Nephron progenitor cell (in vitro differentiated cells): Measurements from ENCODE around the gene NNMT.

Experiments
- DNase-seq: peaks from one replicate; pipeline ENCODE4 v3.0.0; 2021
- H3K27ac Mint-ChIP-seq: 2 replicates; pipeline ENCODE4 v1.8.0; 2021; ENCODE audit warnings: mild to moderate bottlenecking, moderate library complexity, mixed read lengths
- H3K27me3 Mint-ChIP-seq: 2 replicates; pipeline ENCODE4 v1.8.0; 2021; ENCODE audit warnings: mild to moderate bottlenecking, low read depth, mixed read lengths; ENCODE audit not compliant: poor library complexity
- H3K36me3 Mint-ChIP-seq: 2 replicates; pipeline ENCODE4 v1.8.0; 2021; ENCODE audit warnings: low read depth, mixed read lengths
- H3K4me1 Mint-ChIP-seq: 2 replicates; pipeline ENCODE4 v1.8.0; 2021; ENCODE audit warnings: mixed read lengths
- H3K4me3 Mint-ChIP-seq: 2 replicates; pipeline ENCODE4 v1.8.0; 2021; ENCODE audit warnings: mild to moderate bottlenecking, moderate library complexity, mixed read lengths
- H3K9me3 Mint-ChIP-seq: 2 replicates; pipeline ENCODE4 v1.8.0; 2021; ENCODE audit warnings: mild to moderate bottlenecking, moderate library complexity, mixed read lengths
- TF ChIP-seq, protein P1 (sequence below): fragments of 200-600 bp; sonication (generic); IDR thresholded peaks from 2 replicates; pipeline ENCODE4 v1.5.0; 2021; ENCODE audit warnings: antibody characterized with exemption

NNMT gene

DNA sequence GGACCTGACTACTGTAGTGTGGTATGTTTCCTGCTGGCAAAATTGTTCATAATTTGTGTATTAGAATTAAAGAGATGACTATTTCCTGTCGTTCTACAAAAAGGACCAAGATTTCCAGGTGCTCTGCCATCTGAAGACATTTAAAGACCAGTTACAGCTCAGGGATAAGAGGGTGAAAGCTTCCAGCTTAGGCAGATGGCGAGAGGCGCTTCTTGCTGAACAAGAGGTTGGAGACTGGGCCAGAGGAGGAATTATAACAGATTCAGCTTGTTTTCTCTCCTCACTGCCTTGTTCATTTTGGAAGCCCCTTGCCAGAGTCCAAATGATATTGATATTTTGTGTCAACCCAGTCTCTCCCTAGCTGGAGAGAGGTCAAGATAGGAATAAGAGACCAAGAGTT, 23.1 kb upstream of the NNMT start:
- no peaks in the 10 kb centered on the region for H3K4me1 Mint-ChIP-seq

DNA sequence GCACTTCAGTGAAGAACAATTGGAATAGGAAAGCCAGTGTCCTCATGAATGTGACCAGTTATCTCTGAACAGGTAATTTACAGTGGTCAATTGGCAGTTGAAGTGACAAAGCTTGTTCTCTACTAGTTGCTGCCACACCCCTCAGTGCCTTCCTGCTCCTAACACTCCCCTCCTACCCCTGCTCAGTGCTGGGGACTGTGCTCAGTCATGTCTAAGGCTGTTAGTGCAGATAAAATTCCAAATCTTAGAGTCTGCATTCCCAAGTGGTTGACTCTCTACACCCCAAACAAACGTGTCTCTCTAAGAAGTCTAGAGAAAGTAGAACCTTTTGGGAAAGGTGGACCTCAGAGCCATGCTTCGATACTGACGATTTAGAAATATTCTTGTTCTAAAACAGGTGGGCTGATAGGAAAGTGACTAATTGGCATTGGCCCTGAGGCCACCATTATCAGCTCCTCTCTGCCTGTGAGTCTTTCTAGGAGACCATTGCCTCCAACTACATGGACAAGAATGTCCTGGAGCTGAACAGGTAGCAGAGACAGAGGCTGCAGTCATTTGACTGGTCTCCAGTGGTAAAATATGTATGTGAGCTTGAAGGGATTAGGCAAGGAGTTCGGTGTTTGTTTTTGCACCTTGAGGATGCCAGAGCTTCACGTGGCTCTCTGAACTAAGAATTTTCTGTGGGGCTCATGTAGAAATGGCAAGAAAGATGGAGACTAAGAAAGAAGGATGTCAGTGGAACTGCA, 22.1 kb upstream of the NNMT start:
- no peak overlapping the region for H3K27ac Mint-ChIP-seq
- TF ChIP-seq, protein P1, sequence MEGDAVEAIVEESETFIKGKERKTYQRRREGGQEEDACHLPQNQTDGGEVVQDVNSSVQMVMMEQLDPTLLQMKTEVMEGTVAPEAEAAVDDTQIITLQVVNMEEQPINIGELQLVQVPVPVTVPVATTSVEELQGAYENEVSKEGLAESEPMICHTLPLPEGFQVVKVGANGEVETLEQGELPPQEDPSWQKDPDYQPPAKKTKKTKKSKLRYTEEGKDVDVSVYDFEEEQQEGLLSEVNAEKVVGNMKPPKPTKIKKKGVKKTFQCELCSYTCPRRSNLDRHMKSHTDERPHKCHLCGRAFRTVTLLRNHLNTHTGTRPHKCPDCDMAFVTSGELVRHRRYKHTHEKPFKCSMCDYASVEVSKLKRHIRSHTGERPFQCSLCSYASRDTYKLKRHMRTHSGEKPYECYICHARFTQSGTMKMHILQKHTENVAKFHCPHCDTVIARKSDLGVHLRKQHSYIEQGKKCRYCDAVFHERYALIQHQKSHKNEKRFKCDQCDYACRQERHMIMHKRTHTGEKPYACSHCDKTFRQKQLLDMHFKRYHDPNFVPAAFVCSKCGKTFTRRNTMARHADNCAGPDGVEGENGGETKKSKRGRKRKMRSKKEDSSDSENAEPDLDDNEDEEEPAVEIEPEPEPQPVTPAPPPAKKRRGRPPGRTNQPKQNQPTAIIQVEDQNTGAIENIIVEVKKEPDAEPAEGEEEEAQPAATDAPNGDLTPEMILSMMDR: no peak
- H3K27me3 Mint-ChIP-seq: peaks cover 28% of the 10 kb centered on the region
- H3K4me1 Mint-ChIP-seq: no peaks in the 10 kb centered on the region
- H3K36me3 Mint-ChIP-seq: no peaks in the 10 kb centered on the region
- no peak overlapping the region for H3K4me3 Mint-ChIP-seq
- DNase-seq: no peak
- H3K9me3 Mint-ChIP-seq: peaks cover 8% of the 10 kb centered on the region

More for the DNA sequence above, 23.1 kb upstream of the NNMT start:
- Mint-ChIP-seq H3K9me3 (peaks cover 8% of the 10 kb centered on the region), H3K36me3 (no peaks in the 10 kb centered on the region), H3K4me3 (no peak overlapping the region), H3K27ac (no peak overlapping the region), H3K27me3 (peaks cover 22% of the 10 kb centered on the region)
- DNase-seq: no peak
- TF ChIP-seq, protein P1: no peak

DNA sequence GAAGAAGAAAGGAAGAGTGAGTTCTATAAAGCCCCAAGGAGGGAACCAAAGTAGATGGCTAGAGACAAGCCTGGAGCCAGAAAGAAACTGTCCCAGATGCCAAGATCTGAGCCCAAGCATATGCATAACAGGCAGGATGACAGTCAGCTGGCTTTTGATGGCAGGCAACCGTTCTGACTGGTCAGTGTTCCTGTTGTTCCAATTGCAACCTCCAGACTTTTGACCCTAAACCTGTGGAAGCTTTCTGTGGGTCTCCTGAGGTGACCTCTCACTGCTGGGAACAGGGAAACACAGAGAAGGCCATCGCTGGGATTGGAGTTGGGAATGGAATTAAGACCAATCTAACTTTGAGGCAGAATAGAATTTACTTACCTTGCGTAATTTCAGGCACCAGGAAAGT, 21.6 kb upstream of the NNMT start:
- Mint-ChIP-seq H3K27me3 (peaks cover 28% of the 10 kb centered on the region), H3K4me1 (no peaks in the 10 kb centered on the region), H3K36me3 (no peaks in the 10 kb centered on the region), H3K9me3 (peaks cover 8% of the 10 kb centered on the region), H3K27ac (no peak overlapping the region), H3K4me3 (no peak overlapping the region)
- DNase-seq: no peak
- TF ChIP-seq, protein P1: no peak

DNA sequence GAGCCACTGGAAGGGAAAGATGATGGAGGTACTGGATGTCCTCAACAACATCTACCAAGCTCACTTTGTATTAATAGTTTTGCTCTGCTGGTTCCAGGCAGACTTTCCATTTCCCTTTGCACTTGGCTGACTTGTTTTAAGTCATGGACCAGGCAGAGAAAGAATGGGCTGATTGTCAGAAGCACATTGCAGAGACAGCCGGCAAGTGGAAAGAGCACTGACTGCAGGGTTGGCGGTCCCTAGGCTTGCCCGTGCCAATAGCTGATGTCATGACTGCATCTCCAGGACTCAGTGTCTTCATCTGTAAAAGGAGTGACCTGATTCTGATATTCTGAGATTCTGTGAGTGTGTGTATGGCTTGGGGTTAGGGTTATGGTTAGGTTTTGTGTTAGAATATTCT, 20.9 kb upstream of the NNMT start:
- H3K4me3 Mint-ChIP-seq: no peak overlapping the region
- H3K4me1 Mint-ChIP-seq: no peaks in the 10 kb centered on the region
- H3K27me3 Mint-ChIP-seq: peaks cover 28% of the 10 kb centered on the region
- no peaks in the 10 kb centered on the region for H3K36me3 Mint-ChIP-seq
- DNase-seq: no peak
- H3K9me3 Mint-ChIP-seq: peaks cover 8% of the 10 kb centered on the region
- TF ChIP-seq, protein P1: no peak
- H3K27ac Mint-ChIP-seq: no peak overlapping the region

DNA sequence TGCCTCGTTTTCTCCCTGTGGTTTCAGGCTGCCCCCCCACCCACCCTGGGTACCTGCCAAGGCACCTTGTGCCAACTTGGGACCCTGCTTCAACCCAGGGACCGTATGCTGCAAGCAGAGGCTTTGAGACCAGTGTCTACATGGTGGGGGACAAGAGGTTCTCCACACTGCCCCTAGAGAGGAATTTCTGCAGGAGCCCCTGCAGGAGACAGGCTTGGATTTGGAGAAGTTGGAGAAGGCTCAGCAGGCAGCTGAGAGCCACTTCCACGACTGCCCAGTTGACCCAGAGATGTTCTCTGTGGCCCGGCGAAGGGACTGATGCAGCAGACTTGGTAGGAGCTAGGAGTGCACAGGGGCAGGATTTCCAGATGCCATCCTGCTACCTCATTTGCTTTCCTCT, 20.1 kb upstream of the NNMT start:
- peaks cover 28% of the 10 kb centered on the region for H3K27me3 Mint-ChIP-seq
- no peaks in the 10 kb centered on the region for H3K36me3 Mint-ChIP-seq
- no peak for DNase-seq
- peaks cover under 1% of the 10 kb centered on the region for H3K9me3 Mint-ChIP-seq
- H3K27ac Mint-ChIP-seq: no peak overlapping the region
- TF ChIP-seq, protein P1: no peak
- H3K4me1 Mint-ChIP-seq: peaks cover 5% of the 10 kb centered on the region
- no peak overlapping the region for H3K4me3 Mint-ChIP-seq
